ENCODE data around the gene GRM4. TPM values are rescaled to one million over a fixed set of nuclear protein-coding genes. Genes with fewer than 3 reads are reported as not detected.

Gene GRM4
- total RNA-seq, 1 experiment from 2014 or later = 5.6 TPM

DNA sequence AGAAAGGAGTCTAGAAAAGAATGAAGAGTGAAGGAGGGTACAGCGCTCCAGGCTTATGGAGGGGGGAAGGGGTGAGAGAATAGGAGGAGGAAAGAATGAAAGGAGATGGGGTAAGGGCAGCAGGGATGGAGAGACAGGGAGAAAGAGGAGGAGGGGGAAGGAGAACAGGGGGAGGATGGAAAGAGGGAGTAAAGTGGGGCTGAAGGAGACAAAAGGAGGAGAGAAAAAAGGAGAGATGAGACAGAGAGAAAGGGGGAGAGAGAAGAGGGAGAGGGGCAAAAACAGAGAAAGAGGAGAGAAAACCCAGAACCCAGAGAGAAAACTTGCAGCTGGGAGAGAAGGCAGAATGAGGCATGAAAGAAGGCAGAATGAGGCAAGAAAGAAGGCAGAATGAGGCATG lies 110.7 kb downstream of the GRM4 start:
- WGBS (ENCODE audit: extremely low coverage, insufficient read length, low lambda C conversion rate) = no CpG with 5 or more reads among the region's 1 CpG
- H3K4me3 Mint-ChIP-seq = no peak overlapping the region
- H3K4me1 Mint-ChIP-seq = peaks cover 10% of the 10 kb centered on the region in 2 experiments
- no peak overlapping the region for H3K9ac ChIP-seq (ENCODE audit: extremely low read depth, insufficient read length, low read length)
- no peak overlapping the region for H4K91ac ChIP-seq (ENCODE audit: insufficient read length, low read depth, low read length)
- no peak for TF ChIP-seq CTCF (conservative IDR thresholded peaks at IDR 0.05)
- H2BK120ac ChIP-seq (ENCODE audit: low read depth, low read length, poor library complexity, severe bottlenecking) = no peak overlapping the region
- no peak overlapping the region for H3K56ac ChIP-seq (ENCODE audit: insufficient read length, low read depth, low read length)
- H4K5ac ChIP-seq (ENCODE audit: insufficient read length, low read depth, low read length) = no peak overlapping the region
- H3K14ac ChIP-seq (ENCODE audit: insufficient read depth, low read length) = no peak overlapping the region
- H3K18ac ChIP-seq (ENCODE audit: insufficient read length, low read depth, low read length) = no peak overlapping the region
- no peak overlapping the region for H3K4me2 ChIP-seq (ENCODE audit: insufficient read depth, insufficient read length, low read length)
- no peaks in the 10 kb centered on the region for H3K9me3 Mint-ChIP-seq
- peaks cover 4% of the 10 kb centered on the region for H3K27me3 Mint-ChIP-seq (ENCODE audit: low read depth)
- no peak overlapping the region for H2BK5ac ChIP-seq (ENCODE audit: insufficient read length, low read length)
- no peak overlapping the region for H3K27ac ChIP-seq (ENCODE audit: insufficient read length, low read depth, low read length)
- no peak overlapping the region for H2AFZ ChIP-seq (ENCODE audit: low read length)
- no peak overlapping the region for H3K23ac ChIP-seq (ENCODE audit: insufficient read length, low read depth, low read length)
- H3K23me2 ChIP-seq (ENCODE audit: insufficient read length, low read depth, low read length, poor library complexity, severe bottlenecking) = no peaks in the 10 kb centered on the region
- no peak overlapping the region for H2BK15ac ChIP-seq (ENCODE audit: low read depth, low read length)
- peaks cover 0 to 3% (median 0%) of the 10 kb centered on the region in 3 experiments; a peak in 2 of 7 replicates for H3K36me3 Mint-ChIP-seq (ENCODE audit: insufficient read depth in 1 of 3, low read depth in 3 of 3)
- H4K20me1 ChIP-seq (ENCODE audit: control insufficient read depth, insufficient read depth, insufficient read length) = no peaks in the 10 kb centered on the region
- H4K8ac ChIP-seq (replicated peaks; ENCODE audit: insufficient read length, low read depth, low read length) = no peak overlapping the region
- no peak for DNase-seq
- no peaks in the 10 kb centered on the region for H3K27me3 ChIP-seq (ENCODE audit: insufficient read depth, low read length)
- no peaks in the 10 kb centered on the region for H3K9me3 ChIP-seq (ENCODE audit: control insufficient read depth, low read depth, low read length)
- H2AK5ac ChIP-seq (ENCODE audit: insufficient read length, low read length) = no peak overlapping the region
- H2BK20ac ChIP-seq (ENCODE audit: low read depth, low read length, poor library complexity, severe bottlenecking) = no peak overlapping the region
- H3T11ph ChIP-seq (ENCODE audit: low read length) = no peak overlapping the region
- no peaks in the 10 kb centered on the region for H3K4me1 ChIP-seq (ENCODE audit: insufficient read depth, low read length)
- H2BK12ac ChIP-seq (ENCODE audit: insufficient read length, low read depth, low read length) = no peak overlapping the region
- no peak overlapping the region for H3K27ac Mint-ChIP-seq
- H3K79me2 ChIP-seq (ENCODE audit: insufficient read depth, low read length) = no peaks in the 10 kb centered on the region
- H3K79me1 ChIP-seq (ENCODE audit: insufficient read depth, low read depth, low read length, poor library complexity, severe bottlenecking) = no peaks in the 10 kb centered on the region
- H3K4ac ChIP-seq (ENCODE audit: low read depth, low read length) = no peak overlapping the region

Data from H9 (cell line).